PFSK-1 (cell line): ENCODE data around the gene SP140.

Experiments
- POLR2AphosphoS5 ChIP-seq: IDR thresholded peaks from 2 replicates; pipeline ENCODE4 v1.6.1; 2012; ENCODE audit warnings: low read depth, mild to moderate bottlenecking, control low read depth, low read length, moderate library complexity
- TAF1 ChIP-seq: IDR thresholded peaks from 2 replicates; pipeline ENCODE4 v1.6.1; 2012; ENCODE audit warnings: low read length, control low read depth, borderline replicate concordance; ENCODE audit not compliant: insufficient read depth

DNA sequence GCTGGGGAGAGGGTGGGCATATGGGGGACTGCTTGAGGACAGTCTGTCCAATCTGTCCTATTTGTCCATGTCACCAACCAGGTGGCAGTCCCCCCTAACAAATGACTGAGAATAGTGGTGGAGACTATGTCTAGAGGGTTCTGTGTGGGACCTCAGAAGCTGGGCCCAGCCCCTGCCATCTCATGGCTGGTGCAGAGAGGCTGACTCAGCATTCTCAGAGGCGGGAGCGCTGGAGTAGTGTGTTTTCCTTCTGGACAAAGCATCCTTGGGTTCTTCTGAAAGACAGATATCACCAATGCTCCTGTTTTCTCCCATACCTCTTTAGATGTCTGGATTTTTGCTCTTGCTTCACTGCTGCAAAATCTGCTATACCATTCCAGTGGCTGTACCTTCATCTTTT is 57.4 kb downstream of the SP140 start:
- TF ChIP-seq TAF1 (no peak), POLR2AphosphoS5 (no peak)
